ENCODE measurements around the gene API5.

Gene API5

DNA sequence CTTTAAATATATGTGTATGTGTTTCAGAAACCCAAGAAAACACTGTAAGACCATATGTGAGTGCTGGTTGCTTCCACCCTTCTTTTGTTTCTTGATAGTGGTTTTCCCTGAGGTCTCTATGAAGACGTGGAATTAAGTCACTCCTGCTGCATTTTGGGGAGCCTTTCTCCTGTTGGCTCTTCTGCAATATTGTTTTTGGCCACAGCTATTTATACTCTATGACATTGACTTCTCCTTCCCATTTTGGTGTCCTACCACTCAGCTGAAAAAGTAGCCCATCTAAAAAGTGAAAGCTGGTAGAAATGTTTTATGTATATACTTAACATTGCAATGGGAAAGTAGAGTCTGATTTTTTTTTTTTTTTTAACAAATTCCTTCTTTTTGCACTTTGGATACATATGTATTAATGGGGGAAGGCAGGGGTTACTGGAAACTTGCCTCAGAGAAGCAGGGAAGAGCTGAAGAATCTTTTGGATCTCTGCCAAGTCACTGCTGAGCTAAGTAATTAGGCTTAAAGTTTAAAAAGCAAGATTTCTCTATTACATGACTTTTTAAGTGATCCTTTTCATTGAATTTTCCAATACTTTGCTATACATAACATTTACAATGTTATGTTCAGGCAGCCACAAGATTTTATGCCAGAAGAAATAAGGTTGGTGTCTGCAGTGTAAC is 48.7 kb downstream of the API5 start:
- no peak for DNase-seq

DNA sequence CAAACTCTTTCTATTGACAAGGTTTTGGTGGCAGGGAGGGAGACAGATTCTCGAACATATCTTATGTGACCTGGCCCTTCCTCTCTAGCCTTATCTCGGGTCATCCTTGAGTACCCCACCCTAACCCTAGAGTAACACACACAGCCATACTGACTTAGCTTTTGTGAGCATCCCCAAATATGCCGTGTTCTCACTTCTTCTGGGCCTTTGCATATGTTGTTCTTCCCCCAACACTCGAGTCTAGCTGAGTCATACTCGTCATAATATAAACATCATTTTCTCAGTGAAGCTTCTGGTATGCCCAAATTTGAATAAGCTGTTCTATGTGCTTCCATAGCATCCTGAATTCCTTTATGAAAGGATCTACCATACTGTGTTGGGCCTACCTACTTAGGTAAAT is 54.9 kb downstream of the API5 start:
- no peak for DNase-seq

DNA sequence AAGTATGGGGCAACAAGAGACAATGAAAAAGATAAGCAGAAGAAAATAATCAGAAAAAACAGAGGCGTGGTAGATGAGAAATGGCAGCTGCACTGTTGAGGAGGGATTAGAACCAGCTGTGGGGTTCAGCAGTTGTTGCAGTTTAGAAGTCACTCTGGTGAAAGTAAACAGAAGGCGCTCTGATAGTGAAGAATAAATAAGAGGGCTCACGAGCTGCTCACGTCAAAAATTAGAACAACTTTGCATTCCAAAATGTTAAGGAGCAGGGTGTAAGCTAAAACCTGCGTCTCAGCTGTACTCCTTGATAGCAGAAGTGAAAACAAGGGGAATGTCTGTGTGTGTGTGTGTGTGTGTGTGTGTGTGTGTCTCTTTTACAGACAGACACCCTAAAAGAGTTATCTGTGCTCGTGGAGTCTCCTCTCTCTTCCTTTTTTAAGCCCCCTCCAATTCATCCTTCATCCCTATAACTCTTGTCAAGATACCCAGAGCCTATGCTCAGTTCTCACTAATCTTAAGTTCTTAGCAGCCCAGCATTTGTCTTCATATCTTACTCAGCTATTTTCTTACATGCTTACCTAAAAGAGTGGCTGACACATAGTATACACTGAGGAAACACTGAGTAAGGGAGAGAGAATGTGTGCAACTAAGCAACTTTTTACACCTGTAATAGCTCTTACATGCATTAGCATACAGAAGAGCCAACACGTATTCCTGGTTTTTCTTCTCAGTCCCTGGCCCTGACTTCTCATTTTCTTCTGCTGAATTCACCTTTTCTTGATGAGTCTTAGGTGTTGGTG is 55.8 kb downstream of the API5 start:
- DNase-seq, result no peak

DNA sequence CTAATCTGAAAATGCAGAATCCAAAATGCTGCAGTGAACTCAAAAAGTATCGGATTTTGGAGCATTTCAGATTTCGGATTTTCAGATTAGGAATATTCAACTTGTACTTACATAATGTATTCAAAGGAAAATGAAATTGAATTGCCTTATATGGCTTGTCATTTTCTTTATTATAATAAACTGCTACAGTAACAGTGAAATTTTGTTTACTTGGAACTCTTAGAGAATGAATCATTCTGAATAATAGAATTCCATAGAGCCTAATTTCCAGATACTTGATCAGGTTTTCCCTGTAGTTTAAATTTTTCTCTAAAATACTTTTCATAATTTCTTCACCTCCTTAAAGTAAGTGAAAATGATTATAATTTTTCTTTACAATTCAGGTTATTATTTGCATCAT is 64.3 kb downstream of the API5 start:
- no peak for DNase-seq

DNA sequence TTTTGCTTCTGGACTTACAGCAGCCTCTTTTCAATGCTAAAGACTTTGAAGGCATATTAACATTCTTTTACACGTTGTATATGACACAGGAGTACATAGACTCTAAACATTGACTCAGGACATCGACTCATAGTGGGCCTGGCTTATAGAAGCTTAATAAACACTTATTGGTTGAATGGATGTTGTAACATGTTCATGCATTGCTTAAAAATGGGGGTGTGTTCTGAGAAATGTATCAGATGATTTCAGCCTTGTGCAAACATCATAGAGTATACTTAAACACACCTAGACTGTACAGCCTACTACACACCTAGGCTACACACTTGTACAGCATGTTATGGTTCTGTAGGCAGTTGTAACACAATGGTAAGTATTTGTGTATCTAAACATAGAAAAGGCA is 64.8 kb downstream of the API5 start:
- DNase-seq, result no peak

DNA sequence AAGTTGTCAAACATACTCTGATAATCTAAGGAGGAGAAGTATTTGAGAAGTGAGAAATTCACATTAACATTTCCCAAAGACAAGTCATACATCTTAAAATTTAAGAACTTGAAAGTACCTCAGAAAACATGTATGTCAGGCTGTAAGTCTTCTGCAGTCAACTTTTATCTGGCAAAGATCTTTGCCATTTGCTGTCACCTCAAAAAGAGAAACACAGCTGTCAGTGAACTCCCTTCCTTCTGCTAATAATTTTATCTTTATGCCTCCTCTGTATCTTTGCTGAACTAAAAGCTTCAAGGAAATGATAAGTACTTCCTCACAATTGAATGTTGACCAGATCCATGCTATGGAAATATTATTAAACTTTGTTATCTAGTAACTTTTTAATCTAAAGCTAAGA is 65.6 kb downstream of the API5 start:
- no peak for DNase-seq

DNA sequence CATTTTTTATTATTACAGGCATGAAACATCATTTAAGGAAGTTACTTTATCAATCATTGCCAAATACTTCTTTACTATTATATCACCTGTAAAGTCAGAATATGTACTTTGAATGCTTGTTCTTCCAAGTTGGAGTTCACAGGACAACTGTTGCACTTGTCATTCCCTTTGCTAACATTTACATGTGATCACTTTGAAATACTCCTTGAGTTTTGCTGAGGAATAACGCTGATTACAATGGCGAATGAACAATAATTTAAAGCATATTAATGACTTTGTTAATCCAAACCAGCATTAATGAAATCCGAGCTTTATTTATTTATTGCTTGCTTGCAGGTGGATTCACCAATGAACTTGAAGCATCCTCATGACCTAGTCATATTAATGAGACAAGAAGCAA is 67.1 kb downstream of the API5 start:
- DNase-seq, result no peak

DNA sequence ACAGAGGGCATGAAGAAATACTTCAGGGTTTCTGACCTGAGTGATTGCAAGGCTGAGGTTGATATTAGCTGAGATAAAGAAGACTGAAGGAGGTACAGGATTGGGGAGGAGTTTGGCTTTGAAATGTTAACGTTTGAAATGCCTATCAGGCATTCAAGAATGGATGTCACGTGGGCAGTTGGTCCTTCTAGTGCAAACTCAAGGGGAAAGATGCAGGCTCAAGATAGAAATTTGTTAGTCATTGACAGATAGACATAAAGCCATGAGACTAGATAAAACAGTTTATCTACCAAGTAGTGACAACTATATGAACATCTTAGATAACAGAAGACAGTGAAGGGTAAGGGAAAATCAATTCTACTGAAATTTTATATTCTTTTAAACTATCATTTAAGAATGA is 70.0 kb downstream of the API5 start:
- no peak for DNase-seq

DNA sequence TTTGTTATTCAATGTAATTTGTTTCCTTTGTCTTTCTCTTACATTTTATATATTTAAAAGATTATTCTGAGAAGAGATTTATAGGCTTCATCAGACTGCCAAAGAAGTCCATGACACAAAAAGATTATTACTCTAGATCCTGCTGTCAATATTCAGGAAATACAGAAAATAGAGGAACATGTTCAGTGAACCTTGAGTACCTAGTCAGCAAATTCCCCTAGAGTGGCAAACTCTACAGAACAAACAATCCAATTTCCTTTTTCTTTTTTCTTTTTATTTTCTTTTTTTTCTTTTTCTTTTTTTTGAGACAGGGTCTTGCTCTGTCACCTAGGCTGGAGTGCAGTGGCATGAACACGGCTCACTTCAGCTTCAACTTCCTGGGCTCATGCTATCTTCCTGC is 70.8 kb downstream of the API5 start:
- DNase-seq, result no peak

DNA sequence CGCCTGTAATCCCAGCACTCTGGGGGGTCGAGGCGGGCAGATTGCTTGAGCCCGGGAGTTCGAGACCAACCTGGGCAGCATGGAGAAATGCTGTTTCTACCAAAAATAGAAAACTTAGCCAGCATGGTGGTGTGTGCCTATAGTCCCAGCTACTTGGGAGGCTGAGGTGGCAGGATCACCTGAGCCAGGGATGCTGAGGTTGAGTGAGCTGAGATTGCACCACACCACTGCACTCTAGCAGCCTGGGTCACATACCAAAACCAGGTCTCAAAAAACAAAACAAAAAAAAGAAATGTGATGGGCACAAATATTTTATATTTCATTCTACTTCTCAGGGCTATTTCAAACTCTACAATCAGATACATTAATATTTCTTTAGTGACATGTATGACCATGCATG is 72.6 kb downstream of the API5 start:
- DNase-seq, result no peak

DNA sequence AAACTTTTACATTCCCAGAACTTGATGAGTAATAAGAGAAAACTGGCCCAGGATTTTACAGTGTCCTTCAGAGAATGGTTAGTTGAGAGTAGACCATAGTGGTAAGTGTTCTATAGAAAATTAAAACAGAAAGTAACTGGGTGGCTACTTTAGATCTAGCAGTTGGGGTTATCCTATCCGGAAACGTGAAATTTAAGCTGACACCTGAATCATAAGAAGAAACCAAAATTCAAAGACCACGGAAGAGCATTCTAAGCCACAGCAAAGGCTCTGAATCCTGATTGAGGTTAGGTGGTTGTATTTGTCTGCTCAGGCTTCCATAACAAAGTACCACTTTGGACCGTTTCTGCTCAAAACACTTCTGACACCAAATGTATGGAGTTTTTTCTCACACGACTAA is 80.9 kb downstream of the API5 start:
- no peak for DNase-seq

DNA sequence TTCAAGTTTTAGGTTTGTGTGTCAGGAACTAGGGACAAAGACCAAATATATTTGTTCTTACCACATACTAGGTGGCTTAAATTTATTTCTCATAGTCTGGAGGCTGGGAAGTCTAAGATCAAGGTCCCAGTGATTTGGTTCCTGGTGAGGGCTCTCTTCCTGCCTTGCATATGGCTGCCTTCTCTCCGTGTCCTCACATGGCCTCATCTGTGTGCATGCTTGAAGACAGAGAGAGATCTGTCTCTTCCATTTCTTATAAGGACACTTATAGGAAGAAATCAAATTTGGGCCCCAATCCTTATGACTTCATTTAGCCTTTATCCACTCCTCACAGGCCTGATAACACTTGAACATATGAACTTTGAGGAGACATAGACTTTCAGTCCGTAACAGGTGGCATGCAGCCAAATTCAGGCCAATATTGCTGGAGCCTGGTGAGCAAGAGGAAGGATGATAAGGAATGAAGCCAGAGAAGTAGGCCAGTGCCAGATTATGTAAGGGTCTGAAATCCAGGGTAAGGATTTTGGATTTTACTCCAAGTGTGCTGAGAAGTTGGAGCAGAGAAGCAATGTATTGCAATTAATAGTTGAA is 82.1 kb downstream of the API5 start:
- DNase-seq, result no peak
